ENCODE results near the gene COMMD8. TPM values are rescaled to one million over a fixed set of nuclear protein-coding genes. Genes with fewer than 3 reads are reported as not detected.
A peak's percentile ranks its signal among the peaks of the same experiment; 100 is the strongest.

COMMD8 gene
- total and polyA plus RNA-seq, 2 experiments from 2014 or later, result 7.3 to 41.1 TPM

DNA sequence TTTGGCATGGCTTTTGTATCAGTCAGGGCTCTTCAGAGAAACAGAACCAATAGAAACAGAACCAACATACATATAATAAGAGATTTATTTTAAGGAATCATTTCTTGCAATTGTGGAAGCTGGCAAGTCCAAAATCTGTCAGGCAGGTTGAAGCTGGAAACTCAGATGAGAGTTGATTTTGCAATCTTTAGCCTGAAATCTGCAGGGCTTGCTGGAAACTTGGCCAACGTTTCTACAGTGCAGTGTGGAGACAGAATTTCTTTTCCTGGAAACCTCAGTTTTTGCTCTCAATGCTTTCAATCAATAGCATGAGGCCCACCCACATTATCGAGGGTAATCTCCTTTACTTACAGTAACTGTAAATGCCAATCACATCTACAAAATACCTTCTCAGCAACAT lies 45.4 kb downstream of the COMMD8 start:
- H3K27ac ChIP-seq, result no peak overlapping the region
- DNase-seq (ENCODE audit: low read depth in 1 of 2, low spot score in 1 of 2), result peak in 1 of 2 donors; percentile 5
- no peaks in the 10 kb centered on the region for H3K27me3 ChIP-seq
- no peaks in the 10 kb centered on the region for H3K36me3 ChIP-seq
- H3K4me1 ChIP-seq (ENCODE audit: low read depth), result no peaks in the 10 kb centered on the region
- no peaks in the 10 kb centered on the region for H3K9me3 ChIP-seq (ENCODE audit: low read depth)
- TF ChIP-seq, protein P1, sequence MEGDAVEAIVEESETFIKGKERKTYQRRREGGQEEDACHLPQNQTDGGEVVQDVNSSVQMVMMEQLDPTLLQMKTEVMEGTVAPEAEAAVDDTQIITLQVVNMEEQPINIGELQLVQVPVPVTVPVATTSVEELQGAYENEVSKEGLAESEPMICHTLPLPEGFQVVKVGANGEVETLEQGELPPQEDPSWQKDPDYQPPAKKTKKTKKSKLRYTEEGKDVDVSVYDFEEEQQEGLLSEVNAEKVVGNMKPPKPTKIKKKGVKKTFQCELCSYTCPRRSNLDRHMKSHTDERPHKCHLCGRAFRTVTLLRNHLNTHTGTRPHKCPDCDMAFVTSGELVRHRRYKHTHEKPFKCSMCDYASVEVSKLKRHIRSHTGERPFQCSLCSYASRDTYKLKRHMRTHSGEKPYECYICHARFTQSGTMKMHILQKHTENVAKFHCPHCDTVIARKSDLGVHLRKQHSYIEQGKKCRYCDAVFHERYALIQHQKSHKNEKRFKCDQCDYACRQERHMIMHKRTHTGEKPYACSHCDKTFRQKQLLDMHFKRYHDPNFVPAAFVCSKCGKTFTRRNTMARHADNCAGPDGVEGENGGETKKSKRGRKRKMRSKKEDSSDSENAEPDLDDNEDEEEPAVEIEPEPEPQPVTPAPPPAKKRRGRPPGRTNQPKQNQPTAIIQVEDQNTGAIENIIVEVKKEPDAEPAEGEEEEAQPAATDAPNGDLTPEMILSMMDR (IDR thresholded peaks at IDR 0.05; ENCODE audit: low read depth, low read length), result no peak
- no peak overlapping the region for H3K4me3 ChIP-seq

DNA sequence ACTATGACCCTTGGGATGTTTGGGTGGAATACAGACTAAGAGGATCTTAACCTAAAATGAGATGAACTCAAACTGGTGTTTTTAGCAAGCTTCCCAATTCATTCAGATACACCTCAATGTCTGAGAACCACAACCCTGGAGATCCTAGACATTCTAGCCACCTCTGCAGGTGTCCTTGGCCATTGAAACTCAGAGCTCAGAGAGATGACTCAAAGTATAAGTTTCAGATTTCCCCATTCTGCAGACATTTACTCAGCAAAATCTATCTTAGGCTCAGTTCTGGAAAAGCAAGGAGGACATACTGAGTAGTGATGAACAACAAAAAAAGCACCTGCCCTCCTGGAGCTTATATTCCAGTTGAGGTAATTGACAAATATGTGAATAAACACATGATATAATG lies 47.8 kb downstream of the COMMD8 start:
- Histone ChIP-seq H3K4me3 (no peak overlapping the region), H3K27me3 (no peaks in the 10 kb centered on the region), H3K9me3 (ENCODE audit: low read depth) (no peaks in the 10 kb centered on the region), H3K36me3 (no peaks in the 10 kb centered on the region), H3K4me1 (ENCODE audit: low read depth) (no peaks in the 10 kb centered on the region), H3K27ac (no peak overlapping the region)
- TF ChIP-seq, protein P1 (IDR thresholded peaks at IDR 0.05; ENCODE audit: low read depth, low read length), result no peak
- no peak for DNase-seq (ENCODE audit: low read depth in 1 of 2, low spot score in 1 of 2)

DNA sequence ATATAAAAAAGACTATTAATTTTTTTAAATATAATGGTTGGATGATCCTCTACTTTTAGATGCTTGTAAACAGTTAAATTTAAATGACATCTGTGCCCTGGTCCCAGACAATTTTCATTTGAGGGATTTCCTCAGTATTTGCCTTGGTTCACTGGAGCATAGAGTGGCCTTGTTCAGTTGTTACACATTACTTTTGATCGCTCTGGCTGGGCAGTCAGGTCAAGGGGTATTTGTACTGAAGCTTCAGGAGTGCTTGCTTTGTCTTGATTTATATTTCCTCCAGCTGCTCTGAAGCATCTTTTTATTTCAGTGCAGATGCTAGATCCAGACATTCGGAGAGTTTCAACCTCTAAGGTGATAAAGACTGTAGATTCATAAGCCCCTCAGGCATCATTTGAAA lies 50.0 kb downstream of the COMMD8 start:
- no peak for DNase-seq (ENCODE audit: low read depth in 1 of 2, low spot score in 1 of 2)
- no peaks in the 10 kb centered on the region for H3K36me3 ChIP-seq
- H3K27ac ChIP-seq, result no peak overlapping the region
- TF ChIP-seq, protein P1 (IDR thresholded peaks at IDR 0.05; ENCODE audit: low read depth, low read length), result no peak
- no peaks in the 10 kb centered on the region for H3K4me1 ChIP-seq (ENCODE audit: low read depth)
- H3K27me3 ChIP-seq, result no peaks in the 10 kb centered on the region
- no peaks in the 10 kb centered on the region for H3K9me3 ChIP-seq (ENCODE audit: low read depth)
- H3K4me3 ChIP-seq, result no peak overlapping the region

DNA sequence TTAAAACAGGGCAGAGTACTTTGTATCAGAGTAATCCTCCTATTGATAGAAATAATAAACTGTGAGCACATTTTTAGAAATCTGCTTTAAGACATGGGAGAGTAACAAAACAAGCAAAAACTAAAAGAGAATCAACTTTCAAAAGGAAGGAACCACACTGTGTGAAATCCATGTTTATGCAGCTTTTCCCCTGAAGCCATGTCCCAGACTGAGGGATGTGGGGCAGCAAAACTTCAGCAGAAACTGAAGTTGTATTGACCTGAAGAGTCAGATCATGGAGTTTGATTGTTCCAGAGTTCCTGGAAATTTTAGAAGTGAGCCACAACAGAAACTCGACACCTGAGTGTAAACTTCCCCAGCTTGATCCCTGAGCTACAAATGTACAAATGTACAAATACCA lies 53.2 kb downstream of the COMMD8 start:
- Histone ChIP-seq H3K27me3 (no peaks in the 10 kb centered on the region), H3K9me3 (ENCODE audit: low read depth) (no peaks in the 10 kb centered on the region), H3K4me3 (no peak overlapping the region), H3K4me1 (ENCODE audit: low read depth) (no peaks in the 10 kb centered on the region), H3K36me3 (no peaks in the 10 kb centered on the region), H3K27ac (no peak overlapping the region)
- TF ChIP-seq, protein P1 (IDR thresholded peaks at IDR 0.05; ENCODE audit: low read depth, low read length), result no peak
- no peak for DNase-seq (ENCODE audit: low read depth in 1 of 2, low spot score in 1 of 2)

DNA sequence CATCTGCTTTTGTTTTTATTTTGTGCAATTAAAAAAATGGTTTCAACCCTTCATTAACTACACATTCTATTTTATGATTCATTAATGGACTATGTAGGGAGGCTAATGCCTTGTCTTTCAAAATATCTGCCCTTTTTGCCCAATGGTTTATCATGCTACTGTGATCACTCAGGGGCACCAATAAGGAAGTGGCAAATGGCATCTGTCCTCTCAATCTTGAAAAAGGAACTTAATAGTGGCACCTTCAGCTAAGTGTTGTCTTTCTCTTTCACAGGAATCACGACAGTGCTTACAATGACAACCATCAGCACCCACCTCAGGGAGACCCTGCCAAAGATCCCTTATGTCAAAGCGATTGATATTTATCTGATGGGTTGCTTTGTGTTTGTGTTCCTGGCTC lies 57.1 kb downstream of the COMMD8 start:
- no peak overlapping the region for H3K4me3 ChIP-seq
- no peaks in the 10 kb centered on the region for H3K4me1 ChIP-seq (ENCODE audit: low read depth)
- H3K27me3 ChIP-seq, result no peaks in the 10 kb centered on the region

More for the DNA sequence above, 57.1 kb downstream of the COMMD8 start:
- TF ChIP-seq, protein P1 (IDR thresholded peaks at IDR 0.05; ENCODE audit: low read depth, low read length), result no peak
- Histone ChIP-seq H3K36me3 (no peaks in the 10 kb centered on the region), H3K9me3 (ENCODE audit: low read depth) (no peaks in the 10 kb centered on the region), H3K27ac (no peak overlapping the region)
- DNase-seq (ENCODE audit: low read depth in 1 of 2, low spot score in 1 of 2), result no peak

Other genes with a start within 250 kb of the COMMD8 start
- 6.3 and 7.7 TPM in 2 replicates for gene ATP10D, start 21.6 kb upstream of the COMMD8 start, total RNA-seq
- 5.5 and 7.9 TPM in 2 replicates for gene ATP10D, start 21.6 kb upstream of the COMMD8 start, polyA plus RNA-seq